ENCODE data around the gene EIF4E3. TPM values are rescaled to one million over a fixed set of nuclear protein-coding genes. Genes with fewer than 3 reads are reported as not detected.

Gene EIF4E3
- total RNA-seq, 1 donor from 2014 or later: 17.3 TPM

DNA sequence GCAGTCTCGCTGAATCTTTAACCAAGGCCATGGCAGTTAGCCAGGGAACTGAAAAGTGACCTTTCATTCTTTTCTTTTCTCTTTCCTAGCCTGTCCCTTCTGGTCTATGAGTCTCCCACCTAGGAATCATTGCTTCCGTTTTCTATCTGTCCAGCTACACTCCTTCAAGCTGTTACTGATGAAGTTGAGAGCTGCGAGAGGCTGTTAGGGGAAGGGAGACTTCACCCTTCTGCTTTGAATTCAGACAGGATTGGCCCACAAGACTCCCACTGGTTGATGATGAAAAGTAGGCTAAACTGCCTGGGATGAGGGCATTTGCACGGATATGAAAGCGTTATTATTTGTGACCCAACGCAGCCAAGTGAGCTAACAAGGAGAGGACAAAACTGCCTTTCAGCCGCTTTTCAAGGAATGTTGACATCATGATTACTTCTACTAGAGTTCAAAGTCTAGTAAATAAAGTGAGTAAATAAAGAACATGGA is 30.2 kb downstream of the EIF4E3 start:
- no peak overlapping the region for H3K4me3 Mint-ChIP-seq (ENCODE audit: low read depth)
- no peaks in the 10 kb centered on the region for H3K27me3 Mint-ChIP-seq (ENCODE audit: low read depth)
- no peak overlapping the region for H3K27ac Mint-ChIP-seq
- H3K36me3 Mint-ChIP-seq (ENCODE audit: low read depth): peaks cover 43% of the 10 kb centered on the region
- H3K4me1 Mint-ChIP-seq (ENCODE audit: low read depth): peaks cover 2% of the 10 kb centered on the region
- intact Hi-C loops (cut with micrococcal nuclease): no loop called here
- DNase-seq (ENCODE audit: low spot score): no peak
- H3K9me3 Mint-ChIP-seq: no peaks in the 10 kb centered on the region

DNA sequence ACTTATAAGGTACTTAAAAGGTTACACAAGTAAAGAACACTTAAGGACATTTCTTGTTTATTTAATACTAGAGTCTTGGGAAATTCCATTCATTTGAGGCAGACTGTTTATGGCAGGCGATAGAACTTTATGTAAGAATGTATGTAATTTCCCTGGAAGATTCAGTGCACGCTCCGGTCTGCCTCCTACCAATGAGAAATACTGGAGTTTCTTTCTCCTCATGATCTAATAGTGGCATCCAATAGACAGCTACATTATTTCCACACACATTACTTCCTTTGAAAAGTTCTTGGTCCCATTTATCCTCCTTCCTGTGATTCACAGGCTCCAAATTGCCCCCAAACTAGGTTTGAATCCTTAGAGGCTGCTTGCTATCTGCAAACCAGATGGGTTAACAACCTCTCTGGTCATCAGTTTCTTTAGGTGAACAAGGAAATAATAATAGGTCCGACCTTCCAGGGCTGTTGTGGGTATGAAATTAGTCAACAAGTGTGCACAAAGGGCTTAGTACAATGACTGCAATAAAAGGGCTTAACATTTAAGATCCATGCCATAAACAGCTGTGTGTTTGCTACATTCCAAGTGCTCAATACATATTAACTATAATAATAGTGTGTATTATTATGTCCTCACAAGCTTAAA is 30.7 kb downstream of the EIF4E3 start:
- peaks cover 2% of the 10 kb centered on the region for H3K4me1 Mint-ChIP-seq (ENCODE audit: low read depth)
- no peaks in the 10 kb centered on the region for H3K27me3 Mint-ChIP-seq (ENCODE audit: low read depth)
- DNase-seq (ENCODE audit: low spot score): no peak
- peaks cover 43% of the 10 kb centered on the region for H3K36me3 Mint-ChIP-seq (ENCODE audit: low read depth)
- H3K4me3 Mint-ChIP-seq (ENCODE audit: low read depth): no peak overlapping the region
- no peak overlapping the region for H3K27ac Mint-ChIP-seq
- H3K9me3 Mint-ChIP-seq: no peaks in the 10 kb centered on the region
- intact Hi-C loops (cut with micrococcal nuclease): no loop called here

DNA sequence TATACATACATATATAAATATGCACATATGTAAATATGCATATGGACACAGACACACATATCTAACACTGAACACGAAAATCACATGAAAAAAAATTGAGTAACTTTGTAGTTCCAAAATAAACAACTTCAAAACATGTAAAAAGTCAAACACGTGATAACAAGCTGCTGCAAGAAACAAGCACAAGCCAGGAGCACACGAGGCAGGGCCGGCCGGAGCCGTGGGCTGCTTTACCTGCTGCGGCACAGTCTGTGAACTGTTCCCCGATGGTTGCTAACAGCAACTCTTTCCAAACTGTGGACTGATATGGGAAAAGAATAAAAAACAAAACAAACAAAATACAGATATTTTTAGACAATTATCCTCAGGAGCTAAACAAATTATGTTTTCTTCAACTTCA is 31.6 kb downstream of the EIF4E3 start:
- DNase-seq (ENCODE audit: low spot score): no peak
- peaks cover 46% of the 10 kb centered on the region for H3K36me3 Mint-ChIP-seq (ENCODE audit: low read depth)
- peaks cover 7% of the 10 kb centered on the region for H3K4me1 Mint-ChIP-seq (ENCODE audit: low read depth)
- H3K4me3 Mint-ChIP-seq (ENCODE audit: low read depth): no peak overlapping the region
- H3K9me3 Mint-ChIP-seq: no peaks in the 10 kb centered on the region
- H3K27ac Mint-ChIP-seq: no peak overlapping the region
- intact Hi-C loops (cut with micrococcal nuclease): no loop called here
- no peaks in the 10 kb centered on the region for H3K27me3 Mint-ChIP-seq (ENCODE audit: low read depth)

DNA sequence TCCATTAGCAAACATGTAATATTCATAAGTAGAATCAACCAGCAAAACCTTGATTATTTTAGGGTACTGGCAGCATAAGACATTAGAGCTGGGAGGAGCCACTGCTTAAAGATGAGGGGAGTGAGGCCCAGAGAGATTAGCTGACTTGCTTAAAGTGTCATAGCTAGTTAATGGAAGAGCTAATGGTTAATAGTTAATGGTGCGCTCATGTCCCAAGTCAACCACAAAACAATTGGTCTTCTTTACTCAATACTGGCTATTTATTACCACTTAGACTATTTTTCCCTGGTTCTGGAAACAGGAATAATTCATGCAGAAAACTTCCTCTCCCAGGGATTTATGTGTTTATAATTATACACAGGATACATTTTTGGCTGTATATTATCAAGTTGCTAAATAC is 33.1 kb downstream of the EIF4E3 start:
- Mint-ChIP-seq H3K9me3 (no peaks in the 10 kb centered on the region), H3K36me3 (ENCODE audit: low read depth) (peaks cover 47% of the 10 kb centered on the region), H3K4me1 (ENCODE audit: low read depth) (peaks cover 20% of the 10 kb centered on the region), H3K4me3 (ENCODE audit: low read depth) (no peak overlapping the region), H3K27ac (no peak overlapping the region), H3K27me3 (ENCODE audit: low read depth) (no peaks in the 10 kb centered on the region)
- DNase-seq (ENCODE audit: low spot score): no peak
- intact Hi-C loops (cut with micrococcal nuclease): no loop called here

- Mint-ChIP-seq H3K36me3 (ENCODE audit: low read depth) (peaks cover 50% of the 10 kb centered on the region), H3K27ac (no peak overlapping the region), H3K4me3 (ENCODE audit: low read depth) (no peak overlapping the region), H3K27me3 (ENCODE audit: low read depth) (no peaks in the 10 kb centered on the region), H3K9me3 (no peaks in the 10 kb centered on the region), H3K4me1 (ENCODE audit: low read depth) (peaks cover 26% of the 10 kb centered on the region)
- no peak for DNase-seq (ENCODE audit: low spot score)
- intact Hi-C loops (cut with micrococcal nuclease): no loop called here
Measured at GRCh38 chr3:71690341-71690841, 34.8 kb downstream of the EIF4E3 start.

GRCh38 chr3:71689291-71689690 is 35.9 kb downstream of the EIF4E3 start:
- H3K9me3 Mint-ChIP-seq: no peaks in the 10 kb centered on the region
- DNase-seq (ENCODE audit: low spot score): no peak
- no peak overlapping the region for H3K4me3 Mint-ChIP-seq (ENCODE audit: low read depth)
- peaks cover 53% of the 10 kb centered on the region for H3K36me3 Mint-ChIP-seq (ENCODE audit: low read depth)
- peaks cover 27% of the 10 kb centered on the region for H3K4me1 Mint-ChIP-seq (ENCODE audit: low read depth)
- intact Hi-C loops (cut with micrococcal nuclease): loop anchor here (2.0 to 10.0 kb wide), 2 partner anchors 14 to 384 kb away; no protein-coding TSS in a partner anchor
- H3K27me3 Mint-ChIP-seq (ENCODE audit: low read depth): no peaks in the 10 kb centered on the region
- no peak overlapping the region for H3K27ac Mint-ChIP-seq

DNA sequence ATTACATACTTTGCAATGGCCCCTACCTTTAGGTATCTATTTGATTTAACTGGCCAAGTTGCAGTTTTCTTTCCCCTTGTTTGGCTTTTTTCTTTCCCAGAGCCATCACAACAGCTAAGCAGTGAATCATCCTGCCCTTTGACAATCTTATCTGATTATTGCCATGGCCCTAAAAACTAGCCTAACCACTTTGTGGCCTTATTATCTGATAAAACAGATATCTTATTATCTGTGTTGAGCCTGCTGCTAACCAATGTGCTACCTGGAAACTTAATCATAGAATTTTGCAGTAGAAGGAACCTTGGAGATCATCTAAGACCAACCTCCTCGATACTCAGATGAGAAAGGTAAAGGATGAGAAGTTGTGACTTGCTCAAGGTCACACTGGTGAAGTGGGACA is 37.1 kb downstream of the EIF4E3 start:
- Mint-ChIP-seq H3K4me3 (ENCODE audit: low read depth) (no peak overlapping the region), H3K9me3 (no peaks in the 10 kb centered on the region), H3K4me1 (ENCODE audit: low read depth) (peaks cover 26% of the 10 kb centered on the region), H3K27ac (no peak overlapping the region), H3K27me3 (ENCODE audit: low read depth) (no peaks in the 10 kb centered on the region), H3K36me3 (ENCODE audit: low read depth) (peaks cover 63% of the 10 kb centered on the region)
- DNase-seq (ENCODE audit: low spot score): no peak
- intact Hi-C loops (cut with micrococcal nuclease): loop anchor here (2.0 to 10.0 kb wide), 2 partner anchors 15 to 383 kb away; no protein-coding TSS in a partner anchor

DNA sequence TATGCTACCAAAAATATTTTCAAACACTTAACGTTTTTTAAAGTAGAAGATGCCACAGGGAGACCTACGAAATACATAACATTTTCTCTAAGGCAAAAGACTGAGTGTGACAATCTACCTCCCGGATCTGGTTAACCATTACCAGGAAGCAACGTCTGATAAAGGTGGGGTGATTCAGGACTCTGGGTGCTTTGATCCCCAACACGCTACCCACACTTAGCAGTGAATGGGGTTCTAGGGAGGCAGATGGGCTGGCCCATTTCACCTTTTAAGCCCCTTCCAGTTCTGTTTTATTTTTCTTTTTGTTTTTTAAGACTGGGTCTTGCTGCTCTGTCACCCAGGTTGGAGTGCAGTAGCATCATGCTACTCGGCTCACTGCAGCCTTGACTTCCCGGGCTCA is 39.5 kb downstream of the EIF4E3 start:
- intact Hi-C loops (cut with micrococcal nuclease): loop anchor here (10.0 kb wide), 1 partner anchor 381 kb away; no protein-coding TSS in a partner anchor
- no peak for DNase-seq (ENCODE audit: low spot score)
- Mint-ChIP-seq H3K9me3 (no peaks in the 10 kb centered on the region), H3K27me3 (ENCODE audit: low read depth) (no peaks in the 10 kb centered on the region), H3K4me3 (ENCODE audit: low read depth) (no peak overlapping the region), H3K36me3 (ENCODE audit: low read depth) (peaks cover 65% of the 10 kb centered on the region), H3K27ac (no peak overlapping the region), H3K4me1 (ENCODE audit: low read depth) (peaks cover 34% of the 10 kb centered on the region)

- no peak overlapping the region for H3K27ac Mint-ChIP-seq
- peaks cover 35% of the 10 kb centered on the region for H3K4me1 Mint-ChIP-seq (ENCODE audit: low read depth)
- H3K9me3 Mint-ChIP-seq: no peaks in the 10 kb centered on the region
- intact Hi-C loops (cut with micrococcal nuclease): loop anchor here (5.0 to 10.0 kb wide), 2 partner anchors 98 to 380 kb away; no protein-coding TSS in a partner anchor
- no peak for DNase-seq (ENCODE audit: low spot score)
- peaks cover 58% of the 10 kb centered on the region for H3K36me3 Mint-ChIP-seq (ENCODE audit: low read depth)
- no peak overlapping the region for H3K4me3 Mint-ChIP-seq (ENCODE audit: low read depth)
- no peaks in the 10 kb centered on the region for H3K27me3 Mint-ChIP-seq (ENCODE audit: low read depth)
Measured at GRCh38 chr3:71684757-71685386, 40.3 kb downstream of the EIF4E3 start.

DNA sequence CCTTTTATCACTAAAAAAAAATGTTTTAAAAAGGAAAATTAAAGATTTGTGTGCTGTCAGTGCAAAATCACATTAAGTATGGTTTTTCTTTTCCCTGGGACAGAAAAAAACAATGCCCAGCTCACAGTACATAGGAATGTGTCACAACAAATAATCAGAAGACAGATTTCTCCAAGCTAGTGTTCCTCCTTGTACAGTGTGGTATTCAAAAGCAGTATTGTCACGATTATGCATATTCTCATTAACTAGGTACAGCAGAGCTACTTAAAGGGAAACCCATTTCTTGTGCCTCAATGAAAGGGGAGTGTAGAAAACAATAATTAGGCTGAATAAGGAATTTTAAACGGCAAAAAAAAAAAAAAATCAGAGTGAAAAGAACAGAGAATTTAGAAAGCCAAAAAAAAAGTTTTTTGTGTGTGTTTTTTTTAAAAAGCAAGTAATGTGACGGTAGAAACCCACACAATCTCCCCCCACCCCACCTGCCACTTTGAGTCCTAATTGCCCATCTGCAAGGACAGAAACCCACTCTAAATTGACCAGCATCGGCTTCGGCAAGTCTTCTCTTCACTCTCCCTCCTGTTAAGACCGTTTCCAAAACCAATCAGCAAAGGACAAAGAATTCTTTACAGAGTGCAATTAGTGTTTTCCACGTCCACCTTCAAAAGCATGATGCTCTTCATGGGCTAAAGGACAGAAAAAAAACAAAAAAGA is 41.0 kb downstream of the EIF4E3 start:
- Mint-ChIP-seq H3K36me3 (ENCODE audit: low read depth) (peaks cover 56% of the 10 kb centered on the region), H3K4me1 (ENCODE audit: low read depth) (peaks cover 35% of the 10 kb centered on the region), H3K9me3 (no peaks in the 10 kb centered on the region), H3K27me3 (ENCODE audit: low read depth) (no peaks in the 10 kb centered on the region), H3K4me3 (ENCODE audit: low read depth) (no peak overlapping the region), H3K27ac (no peak overlapping the region)
- no peak for DNase-seq (ENCODE audit: low spot score)
- intact Hi-C loops (cut with micrococcal nuclease): loop anchor here (5.0 to 10.0 kb wide), 2 partner anchors 97 to 379 kb away; no protein-coding TSS in a partner anchor

DNA sequence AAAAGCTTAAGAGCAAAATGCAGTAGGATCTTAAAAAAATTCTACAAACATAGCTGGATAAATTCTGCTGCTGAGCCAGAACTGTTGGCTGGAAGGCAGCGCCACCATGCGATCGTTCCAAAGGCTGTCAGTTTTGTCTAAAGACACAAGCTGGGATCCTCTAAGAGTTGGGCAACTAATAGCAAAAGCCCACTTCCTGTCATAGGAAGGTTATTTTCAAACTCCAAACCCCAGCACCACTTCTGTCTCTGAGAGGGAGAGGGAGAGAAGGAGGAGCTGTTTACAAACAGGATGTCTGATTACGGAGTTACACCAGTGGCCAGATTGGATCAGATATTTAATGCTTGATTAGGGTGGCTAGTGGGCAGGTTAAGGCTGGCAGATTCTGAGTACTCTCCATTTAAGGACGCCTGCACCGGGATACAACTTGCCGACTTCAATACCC is 44.0 kb downstream of the EIF4E3 start:
- no peak for DNase-seq (ENCODE audit: low spot score)
- Mint-ChIP-seq H3K27me3 (ENCODE audit: low read depth) (no peaks in the 10 kb centered on the region), H3K36me3 (ENCODE audit: low read depth) (peaks cover 31% of the 10 kb centered on the region), H3K4me3 (ENCODE audit: low read depth) (no peak overlapping the region), H3K27ac (no peak overlapping the region), H3K4me1 (ENCODE audit: low read depth) (peaks cover 13% of the 10 kb centered on the region), H3K9me3 (no peaks in the 10 kb centered on the region)
- intact Hi-C loops (cut with micrococcal nuclease): loop anchor here (5.0 to 10.0 kb wide), 2 partner anchors 94 to 376 kb away; no protein-coding TSS in a partner anchor

GRCh38 chr3:71680603-71681002 is 44.6 kb downstream of the EIF4E3 start:
- Mint-ChIP-seq H3K27ac (no peak overlapping the region), H3K4me1 (ENCODE audit: low read depth) (peaks cover 11% of the 10 kb centered on the region), H3K4me3 (ENCODE audit: low read depth) (no peak overlapping the region), H3K36me3 (ENCODE audit: low read depth) (peaks cover 27% of the 10 kb centered on the region), H3K27me3 (ENCODE audit: low read depth) (no peaks in the 10 kb centered on the region), H3K9me3 (no peaks in the 10 kb centered on the region)
- DNase-seq (ENCODE audit: low spot score): no peak
- intact Hi-C loops (cut with micrococcal nuclease): loop anchor here (5.0 to 10.0 kb wide), 2 partner anchors 93 to 376 kb away; no protein-coding TSS in a partner anchor

Data from activated T-helper 2 cell treated with anti-CD3 and anti-CD28 coated beads, Interferon-gamma antibody, Interleukin-2, Interleukin-4, amounts not matched to agents 10 μg/mL and 5 μg/mL and 100 μg/mL, durations not matched to agents 14 hours and 24 hours and 36 hours (primary cell).